ENCODE results near the gene TBC1D12. TPM values are rescaled to one million over a fixed set of nuclear protein-coding genes. Genes with fewer than 3 reads are reported as not detected.

The TBC1D12 gene
- total RNA-seq, 4 donors from 2014 or later, result 10.5 to 17.7 (median 12.8) TPM

DNA sequence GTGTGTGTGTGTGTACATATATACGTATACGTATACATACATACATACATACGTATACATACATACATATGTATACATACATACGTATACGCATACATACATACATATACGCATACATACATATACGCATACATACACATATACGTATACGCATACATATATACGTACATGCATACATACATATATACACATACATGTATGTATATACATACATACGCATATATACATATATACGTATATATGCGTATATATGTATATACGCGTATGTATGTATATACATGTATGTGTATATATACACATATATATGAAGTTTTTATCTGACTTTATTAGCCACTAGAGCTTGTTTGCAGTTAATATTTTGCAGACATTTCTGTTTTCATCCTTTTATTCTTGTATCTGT is 63.3 kb downstream of the TBC1D12 start:
- Histone ChIP-seq H3K27ac (no peak overlapping the region), H3K4me3 (no peak overlapping the region), H3K27me3 (no peaks in the 10 kb centered on the region), H3K4me1 (no peaks in the 10 kb centered on the region), H3K9me3 (no peaks in the 10 kb centered on the region), H3K36me3 (no peaks in the 10 kb centered on the region)
- 86% methylated on average over 15 of the region's 15 CpGs for WGBS
- TF ChIP-seq CTCF (IDR thresholded peaks at IDR 0.05) (no peak), POLR2A (IDR thresholded peaks at IDR 0.05) (no peak), EP300 (IDR thresholded peaks at IDR 0.05) (no peak), POLR2AphosphoS5 (IDR thresholded peaks at IDR 0.05) (no peak)
- no peak for DNase-seq (ENCODE audit: low spot score in 2 of 2)

- no peak for DNase-seq (ENCODE audit: low spot score in 2 of 2)
- Histone ChIP-seq H3K4me3 (no peak overlapping the region), H3K36me3 (no peaks in the 10 kb centered on the region), H3K27me3 (no peaks in the 10 kb centered on the region), H3K9me3 (no peaks in the 10 kb centered on the region), H3K27ac (no peak overlapping the region), H3K4me1 (no peaks in the 10 kb centered on the region)
- TF ChIP-seq POLR2A (IDR thresholded peaks at IDR 0.05) (no peak), CTCF (IDR thresholded peaks at IDR 0.05) (no peak), EP300 (IDR thresholded peaks at IDR 0.05) (no peak), POLR2AphosphoS5 (IDR thresholded peaks at IDR 0.05) (no peak)
Measured at GRCh38 chr10:94481410-94481809, 79.1 kb downstream of the TBC1D12 start.

DNA sequence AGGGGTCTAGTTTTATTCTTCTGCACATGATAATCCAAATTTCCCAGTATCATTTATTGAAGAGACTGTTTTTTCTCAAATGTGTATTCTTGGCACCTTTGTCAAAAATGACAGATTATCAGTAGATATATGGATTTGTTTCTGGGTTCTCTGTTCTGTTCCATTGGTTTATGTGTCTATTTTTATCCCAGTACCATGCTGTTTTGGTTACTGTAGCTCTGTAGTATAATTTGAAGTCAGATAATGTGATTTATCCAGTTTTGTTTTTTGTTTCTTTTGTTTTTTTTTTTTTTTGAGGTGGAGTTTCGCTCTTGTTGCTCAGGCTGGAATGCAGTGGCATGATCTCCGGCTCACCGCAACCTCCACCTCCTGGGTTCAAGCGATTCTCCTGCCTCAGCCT is 81.6 kb downstream of the TBC1D12 start:
- Histone ChIP-seq H3K4me3 (no peak overlapping the region), H3K27me3 (no peaks in the 10 kb centered on the region), H3K4me1 (no peaks in the 10 kb centered on the region), H3K9me3 (no peaks in the 10 kb centered on the region), H3K27ac (no peak overlapping the region), H3K36me3 (no peaks in the 10 kb centered on the region)
- no peak for DNase-seq (ENCODE audit: low spot score in 2 of 2)
- WGBS, result 93% methylated on average over 4 of the region's 4 CpGs
- TF ChIP-seq EP300 (IDR thresholded peaks at IDR 0.05) (no peak), POLR2AphosphoS5 (IDR thresholded peaks at IDR 0.05) (no peak), CTCF (IDR thresholded peaks at IDR 0.05) (no peak), POLR2A (IDR thresholded peaks at IDR 0.05) (no peak)

DNA sequence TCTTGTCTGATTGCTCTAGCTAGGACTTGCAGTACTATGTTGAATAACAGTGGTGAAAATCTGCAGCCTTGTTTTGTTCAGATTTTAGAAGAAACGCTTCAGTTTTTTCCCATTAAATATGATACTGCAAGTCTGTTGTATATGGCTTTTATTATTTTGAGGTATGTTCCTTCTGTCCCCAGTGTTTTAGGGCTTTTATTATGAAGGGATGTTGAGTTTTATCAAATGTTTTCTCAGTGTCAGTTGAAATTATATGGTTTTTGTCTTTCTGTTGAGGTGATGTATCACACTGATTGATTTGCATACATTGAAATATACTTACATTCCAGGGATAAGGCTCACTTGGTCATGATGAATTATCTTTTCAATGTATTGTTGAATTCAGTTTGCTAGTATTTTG is 82.8 kb downstream of the TBC1D12 start:
- Histone ChIP-seq H3K4me1 (no peaks in the 10 kb centered on the region), H3K4me3 (no peak overlapping the region), H3K27ac (no peak overlapping the region), H3K27me3 (no peaks in the 10 kb centered on the region), H3K36me3 (no peaks in the 10 kb centered on the region), H3K9me3 (no peaks in the 10 kb centered on the region)
- no peak for DNase-seq (ENCODE audit: low spot score in 2 of 2)
- TF ChIP-seq EP300 (IDR thresholded peaks at IDR 0.05) (no peak), POLR2AphosphoS5 (IDR thresholded peaks at IDR 0.05) (no peak), CTCF (IDR thresholded peaks at IDR 0.05) (no peak), POLR2A (IDR thresholded peaks at IDR 0.05) (no peak)
- 96% methylated on average over 1 of the region's 1 CpG for WGBS

GRCh38 chr10:94487575-94487974 is 85.2 kb downstream of the TBC1D12 start:
- no peak overlapping the region for H3K4me3 ChIP-seq
- DNase-seq (ENCODE audit: low spot score in 2 of 2), result no peak
- 98% methylated on average over 3 of the region's 3 CpGs for WGBS
- H3K4me1 ChIP-seq, result no peaks in the 10 kb centered on the region
- TF ChIP-seq EP300 (IDR thresholded peaks at IDR 0.05) (no peak), POLR2AphosphoS5 (IDR thresholded peaks at IDR 0.05) (no peak), CTCF (IDR thresholded peaks at IDR 0.05) (no peak), POLR2A (IDR thresholded peaks at IDR 0.05) (no peak)
- H3K36me3 ChIP-seq, result no peaks in the 10 kb centered on the region
- H3K9me3 ChIP-seq, result no peaks in the 10 kb centered on the region
- H3K27ac ChIP-seq, result no peak overlapping the region
- H3K27me3 ChIP-seq, result no peaks in the 10 kb centered on the region

Measured in suprapubic skin (tissue), 4 donors.